Hematopoietic multipotent progenitor cell treated with erythropoietin and hydrocortisone succinate and interleukin-3 and kit ligand, for 8 days (in vitro differentiated cells): Measurements from ENCODE around the gene SERPINI1.

ENCODE experiments used
- DNase-seq: peaks from one replicate; pipeline ENCODE4 v3.0.0-alpha.2; 2015

The SERPINI1 gene

GRCh38 chr3:167854846-167855245 lies 119.3 kb downstream of the SERPINI1 start:
- DNase-seq, result no peak

GRCh38 chr3:167855306-167855705 lies 119.8 kb downstream of the SERPINI1 start:
- no peak for DNase-seq

- no peak for DNase-seq
Observed at GRCh38 chr3:167858865-167859264, 123.3 kb downstream of the SERPINI1 start.

GRCh38 chr3:167859610-167860009 lies 124.1 kb downstream of the SERPINI1 start:
- no peak for DNase-seq

- DNase-seq, result no peak
Observed at GRCh38 chr3:167861649-167862048, 126.1 kb downstream of the SERPINI1 start.

- no peak for DNase-seq
Observed at GRCh38 chr3:167862104-167862730, 126.7 kb downstream of the SERPINI1 start.

GRCh38 chr3:167863811-167864551 lies 128.5 kb downstream of the SERPINI1 start:
- no peak for DNase-seq

- no peak for DNase-seq
Observed at GRCh38 chr3:167864552-167864874, 129.0 kb downstream of the SERPINI1 start.

- DNase-seq, result no peak
Observed at GRCh38 chr3:167866331-167866730, 130.8 kb downstream of the SERPINI1 start.

- DNase-seq, result no peak
Observed at GRCh38 chr3:167867981-167868380, 132.5 kb downstream of the SERPINI1 start.

- no peak for DNase-seq
Observed at GRCh38 chr3:167870181-167870580, 134.7 kb downstream of the SERPINI1 start.

- no peak for DNase-seq
Observed at GRCh38 chr3:167870759-167871158, 135.2 kb downstream of the SERPINI1 start.

- no peak for DNase-seq
Observed at GRCh38 chr3:167872032-167872431, 136.5 kb downstream of the SERPINI1 start.

- no peak for DNase-seq
Observed at GRCh38 chr3:167872941-167873340, 137.4 kb downstream of the SERPINI1 start.

GRCh38 chr3:167874671-167875372 lies 139.3 kb downstream of the SERPINI1 start:
- no peak for DNase-seq
